HG03103 (cell line): ENCODE results near the gene VEGFD.

ENCODE experiments used
- ATAC-seq: cut with Tn5 transposase; IDR thresholded peaks from one replicate; pipeline ENCODE4 v1.9.1; 2021; ENCODE audit warnings: low read depth; ENCODE audit not compliant: unreplicated experiment

VEGFD gene, protein sequence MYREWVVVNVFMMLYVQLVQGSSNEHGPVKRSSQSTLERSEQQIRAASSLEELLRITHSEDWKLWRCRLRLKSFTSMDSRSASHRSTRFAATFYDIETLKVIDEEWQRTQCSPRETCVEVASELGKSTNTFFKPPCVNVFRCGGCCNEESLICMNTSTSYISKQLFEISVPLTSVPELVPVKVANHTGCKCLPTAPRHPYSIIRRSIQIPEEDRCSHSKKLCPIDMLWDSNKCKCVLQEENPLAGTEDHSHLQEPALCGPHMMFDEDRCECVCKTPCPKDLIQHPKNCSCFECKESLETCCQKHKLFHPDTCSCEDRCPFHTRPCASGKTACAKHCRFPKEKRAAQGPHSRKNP

DNA sequence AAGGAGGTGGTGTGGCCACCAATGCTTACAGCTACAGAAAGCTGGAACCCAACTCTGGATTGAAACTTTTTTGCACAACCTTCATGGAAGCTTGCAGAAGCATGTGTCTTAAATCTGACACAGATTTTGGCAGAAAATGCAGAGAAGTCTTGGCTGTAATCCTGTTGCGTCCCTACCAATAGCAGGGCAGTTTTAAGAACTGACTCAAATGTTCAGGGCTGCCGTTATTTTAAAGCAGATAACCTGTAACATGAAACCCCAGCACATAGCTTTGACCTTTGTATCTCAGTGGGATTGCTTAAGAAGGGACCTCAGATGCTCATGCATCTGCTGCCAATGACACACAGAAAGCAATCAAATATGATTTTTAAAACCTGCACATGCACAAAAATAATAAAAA is at the start of gene VEGFD:
VEGFD (minus strand) TSS at position 110 of the 400 bp plus-strand sequence. CDS start 467 bp downstream, outside the sequence.
- no peak for ATAC-seq

DNA sequence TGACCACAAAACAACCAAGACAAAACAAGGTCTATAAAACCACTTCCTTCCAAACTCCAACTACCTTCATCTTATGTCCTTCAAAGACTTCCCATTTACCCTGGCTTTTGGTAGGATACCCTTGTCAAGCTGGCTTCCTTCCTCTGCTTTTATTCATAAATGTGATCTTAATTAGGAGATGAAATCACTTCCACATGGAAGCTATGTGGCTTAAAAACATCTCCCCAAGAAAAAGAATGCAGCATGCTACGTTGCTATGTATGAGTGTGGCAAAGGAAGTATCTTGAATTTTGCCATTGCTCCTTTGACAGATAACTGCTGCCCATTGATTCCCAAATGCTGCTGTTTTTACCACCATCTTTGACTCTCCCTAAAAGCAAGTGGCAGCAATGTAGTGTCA is 46.4 kb upstream of the VEGFD start:
- no peak for ATAC-seq

DNA sequence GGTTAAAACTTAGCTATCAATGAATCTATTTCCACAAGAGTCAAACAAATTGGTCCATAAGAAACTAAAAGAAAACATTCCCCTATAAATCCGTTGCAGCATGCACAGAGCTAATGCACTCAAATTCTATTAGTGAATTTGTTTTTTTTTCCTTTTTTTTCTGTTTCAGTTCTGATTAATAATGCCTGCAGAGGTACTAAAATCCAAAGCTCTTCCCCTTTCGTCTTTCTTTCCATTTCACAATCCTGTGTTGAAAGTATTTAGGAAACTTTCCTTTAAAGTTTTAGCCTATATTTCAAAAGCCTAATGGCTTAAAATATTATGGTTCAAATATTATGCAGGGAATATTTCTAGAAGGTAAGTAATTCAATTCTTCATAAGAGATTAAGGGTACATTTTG is 45.9 kb upstream of the VEGFD start:
- ATAC-seq, result no peak

DNA sequence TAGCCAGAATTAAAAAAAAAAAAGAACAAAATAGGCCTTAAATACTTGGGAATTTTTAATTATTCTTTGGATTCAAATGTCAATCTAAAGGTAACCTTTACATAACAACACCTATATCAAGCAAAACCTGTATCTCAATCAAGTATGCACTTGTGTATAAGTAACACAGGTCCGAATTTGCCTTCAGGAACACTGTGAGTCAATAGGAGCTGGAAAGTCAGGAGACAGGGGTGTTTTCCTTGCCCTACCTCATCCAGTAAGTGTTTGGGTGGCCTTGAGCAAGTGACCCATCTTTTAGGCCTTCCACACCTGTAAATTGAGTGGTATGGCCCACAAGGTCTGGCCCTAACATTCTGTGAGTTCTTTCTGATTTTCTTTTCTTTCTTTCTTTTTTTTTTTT is 40.8 kb upstream of the VEGFD start:
- ATAC-seq, result no peak

DNA sequence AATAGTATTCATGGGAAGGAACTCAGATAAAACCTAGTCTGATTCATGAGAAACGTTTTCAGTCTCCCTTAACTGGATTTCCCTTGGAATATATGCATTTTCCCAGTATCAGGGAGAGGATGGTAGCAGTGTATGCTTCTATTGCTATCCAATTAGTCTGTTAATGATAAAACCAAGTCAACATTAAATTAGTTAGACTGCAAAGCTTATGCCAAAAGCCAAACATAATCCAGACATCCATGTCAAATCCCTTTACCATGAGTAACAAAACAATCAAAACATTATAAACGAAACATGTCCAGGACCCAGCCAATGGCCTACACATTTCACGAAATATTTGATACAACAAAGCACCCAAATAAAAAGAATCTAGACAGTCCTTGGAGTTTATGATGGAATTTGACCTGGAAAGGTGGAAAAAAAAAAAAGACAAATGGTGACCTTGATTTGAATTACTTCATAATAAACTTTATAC is 34.5 kb upstream of the VEGFD start:
- no peak for ATAC-seq

DNA sequence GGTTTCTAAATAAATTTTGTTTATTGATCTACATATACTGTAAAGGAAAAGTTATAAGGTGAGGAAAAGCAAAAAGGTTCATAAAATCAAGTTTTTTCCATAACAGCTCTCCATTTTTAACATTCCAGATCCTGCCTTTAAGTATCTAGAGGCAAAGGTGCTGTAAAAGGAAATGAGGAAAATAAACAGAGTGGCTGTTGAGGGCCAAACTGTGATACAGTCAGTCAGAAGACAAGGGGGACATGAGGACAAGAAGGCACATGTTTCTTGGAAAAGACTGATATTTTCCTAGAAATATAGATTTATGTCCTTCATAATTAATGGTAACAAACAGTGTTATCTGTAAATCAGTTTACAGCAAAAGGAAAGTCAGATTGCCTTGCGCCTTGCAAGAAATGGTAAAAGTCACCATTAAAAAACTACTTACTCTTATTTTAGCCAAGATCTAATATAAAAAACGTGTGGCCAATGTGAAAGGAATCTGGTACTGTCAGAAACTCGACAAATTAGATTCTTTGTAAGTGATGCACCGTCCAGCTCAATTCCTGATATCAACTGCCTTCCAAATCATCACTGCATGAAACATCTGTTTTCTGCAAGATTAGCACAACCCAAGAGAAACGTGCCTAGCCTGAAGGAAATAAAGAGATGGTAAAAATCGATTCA is 34.0 kb upstream of the VEGFD start:
- no peak for ATAC-seq

DNA sequence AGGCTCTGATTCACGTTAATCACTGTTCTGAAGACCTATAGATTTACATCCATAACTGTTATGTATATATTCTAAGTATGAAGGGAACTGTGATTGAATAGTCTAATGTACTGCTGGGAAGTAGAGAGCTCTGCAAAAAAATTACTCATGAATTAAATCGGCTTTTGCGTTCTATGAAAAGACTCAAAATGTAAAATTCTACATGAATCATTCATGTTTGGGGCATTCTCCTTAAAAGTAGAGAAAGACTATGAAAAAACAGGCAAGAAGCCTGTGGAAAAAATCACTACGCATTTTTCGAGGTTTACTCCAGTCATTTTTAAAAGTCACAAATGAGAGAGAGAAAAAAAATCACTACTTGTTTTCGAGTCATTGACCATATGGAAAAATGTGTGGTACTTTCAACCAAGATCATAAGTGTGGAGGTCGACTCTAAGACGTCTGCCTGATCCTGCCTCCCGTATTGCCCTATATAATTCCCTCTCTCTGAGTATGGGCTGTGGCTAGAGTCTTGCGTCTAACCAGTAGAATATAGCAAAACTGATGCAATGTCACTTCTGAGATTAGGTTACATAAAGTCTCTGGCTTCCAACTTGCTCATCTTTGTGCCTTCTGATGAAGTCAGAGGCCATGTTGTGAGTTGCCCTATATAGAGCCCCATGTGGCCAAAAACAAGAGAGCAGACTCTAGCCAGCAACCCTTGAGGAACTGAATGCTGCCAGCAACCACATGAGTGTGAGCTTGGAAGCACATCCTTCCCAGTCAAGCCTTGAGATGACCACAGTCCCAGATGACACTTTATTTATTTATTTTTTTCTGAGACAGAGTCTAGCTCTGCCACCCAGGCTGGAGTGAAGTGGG is 32.1 kb upstream of the VEGFD start:
- ATAC-seq, result no peak

DNA sequence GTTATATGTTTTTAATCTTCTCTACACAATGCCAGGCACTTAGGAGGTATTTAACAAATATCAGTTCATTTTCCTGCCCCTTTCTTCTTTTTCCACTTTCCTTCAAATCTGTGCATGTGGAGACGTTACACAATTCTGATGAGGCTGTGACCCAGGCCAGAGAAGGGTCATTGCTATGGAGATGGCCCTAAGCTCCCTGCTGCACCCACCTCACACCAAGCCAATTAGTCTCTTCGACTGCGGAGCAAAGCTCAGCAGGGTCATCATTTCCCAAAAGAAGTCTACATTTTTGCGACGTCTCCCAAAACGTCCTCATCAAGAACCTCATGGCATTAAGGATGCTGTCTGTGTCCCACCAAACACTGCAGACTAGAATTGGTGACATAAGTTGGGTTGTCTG is 28.9 kb upstream of the VEGFD start:
- ATAC-seq, result no peak

DNA sequence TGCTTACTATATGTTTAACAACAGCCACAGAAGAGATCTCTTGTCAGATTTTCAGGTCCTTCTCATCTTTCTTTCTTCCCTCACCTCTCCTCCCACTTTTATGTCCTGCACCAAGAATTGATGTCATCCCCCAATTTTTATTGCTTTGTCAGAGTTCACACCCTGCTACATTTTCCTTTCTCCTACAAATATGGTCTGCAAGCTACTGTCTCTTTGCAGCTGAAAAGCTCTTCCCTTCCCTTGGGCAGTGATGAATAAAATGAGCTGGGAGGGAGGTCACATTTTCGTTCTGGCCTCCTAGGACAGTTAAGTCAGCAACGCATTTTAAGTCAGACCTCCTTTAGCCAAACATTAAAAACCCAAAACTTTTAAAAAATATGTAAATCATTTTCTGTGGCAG is 26.7 kb upstream of the VEGFD start:
- ATAC-seq, result no peak

DNA sequence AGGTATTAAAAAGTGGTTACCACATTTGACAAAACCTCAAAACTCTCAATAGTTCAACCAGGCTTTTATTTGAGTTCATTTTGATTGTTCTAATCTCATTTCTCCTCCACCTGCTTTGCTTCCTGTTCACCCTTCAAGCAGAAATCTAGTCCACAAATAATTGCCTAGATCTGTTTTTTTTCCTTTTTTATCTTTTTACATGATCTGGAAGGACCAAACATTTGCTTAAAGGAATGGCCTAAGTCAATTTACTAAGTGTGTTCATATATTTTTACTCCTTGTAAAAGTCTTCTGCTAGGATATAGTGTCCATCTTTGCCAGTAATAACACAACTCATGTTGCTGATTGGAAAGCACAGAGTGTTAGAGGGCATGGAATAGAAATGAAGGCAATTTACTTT is 26.2 kb upstream of the VEGFD start:
- ATAC-seq, result no peak

DNA sequence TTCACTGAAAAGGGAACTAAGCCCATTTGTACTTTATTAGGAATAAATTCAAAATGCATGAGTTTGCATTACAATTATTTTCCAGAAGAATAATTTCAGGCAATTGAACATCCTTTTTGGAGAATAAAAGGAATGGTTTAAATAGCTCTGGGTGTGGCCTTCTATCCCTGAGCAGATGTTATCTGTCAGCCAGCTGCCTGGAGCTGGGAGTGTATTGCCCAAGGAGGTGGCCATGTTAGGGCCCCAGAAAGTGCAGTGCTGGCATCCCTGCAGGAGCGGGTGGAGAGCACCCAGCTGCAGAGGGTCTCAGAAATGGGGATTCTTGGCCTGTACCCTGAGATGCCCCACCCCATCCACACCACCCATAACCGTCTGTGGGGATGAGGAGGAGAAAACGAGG is 21.6 kb upstream of the VEGFD start:
- no peak for ATAC-seq

DNA sequence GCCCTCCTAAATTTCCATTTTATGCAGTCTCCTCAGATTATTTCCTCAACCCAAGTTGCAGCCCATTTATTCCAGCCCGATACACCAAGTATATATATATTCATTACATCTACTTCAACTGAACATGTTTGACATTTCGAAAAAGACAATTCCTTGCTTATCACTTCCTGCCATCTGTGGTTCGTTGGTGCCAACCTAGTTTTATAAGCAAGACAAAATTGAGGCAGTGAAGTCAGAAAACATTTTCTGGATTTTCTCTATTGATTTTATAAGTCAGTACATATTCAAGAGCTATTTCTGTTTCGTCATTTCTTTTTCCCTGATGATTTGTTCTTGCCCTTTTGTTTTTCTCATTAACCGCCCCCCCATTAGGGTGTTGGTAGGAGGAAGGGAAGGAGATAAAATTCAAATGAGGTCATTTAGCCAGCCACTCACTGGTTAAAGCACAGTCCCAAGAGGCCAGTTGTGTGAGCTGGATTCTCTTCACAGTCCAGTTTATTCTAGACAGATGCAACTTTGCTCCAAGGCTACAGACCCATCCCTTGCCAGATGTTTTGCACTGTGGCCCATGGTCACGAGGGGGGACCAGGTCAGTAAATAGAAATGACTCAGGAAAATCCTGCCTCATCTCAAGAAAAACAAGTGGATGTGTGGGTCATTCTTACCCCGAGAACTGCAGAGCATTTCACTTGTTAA is 20.3 kb upstream of the VEGFD start:
- ATAC-seq, result no peak

DNA sequence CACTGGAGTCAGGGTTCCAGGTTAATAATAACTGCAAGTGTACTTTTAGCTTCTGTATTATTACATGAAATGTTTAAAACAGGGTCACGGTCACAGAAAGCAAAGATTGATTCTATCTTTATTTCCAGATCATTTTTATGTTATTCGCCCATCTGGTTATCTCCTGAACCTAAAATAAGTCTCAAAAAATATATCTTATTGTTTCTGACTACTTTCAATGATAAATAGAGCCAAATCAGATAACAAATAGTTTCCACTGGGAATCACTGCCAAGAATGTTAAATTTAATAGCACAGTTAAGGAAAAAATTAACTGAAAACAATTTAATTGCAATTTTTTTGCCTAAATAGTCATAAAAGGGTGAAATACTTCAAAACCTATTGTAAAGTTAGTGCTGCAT is 17.2 kb upstream of the VEGFD start:
- ATAC-seq, result no peak

DNA sequence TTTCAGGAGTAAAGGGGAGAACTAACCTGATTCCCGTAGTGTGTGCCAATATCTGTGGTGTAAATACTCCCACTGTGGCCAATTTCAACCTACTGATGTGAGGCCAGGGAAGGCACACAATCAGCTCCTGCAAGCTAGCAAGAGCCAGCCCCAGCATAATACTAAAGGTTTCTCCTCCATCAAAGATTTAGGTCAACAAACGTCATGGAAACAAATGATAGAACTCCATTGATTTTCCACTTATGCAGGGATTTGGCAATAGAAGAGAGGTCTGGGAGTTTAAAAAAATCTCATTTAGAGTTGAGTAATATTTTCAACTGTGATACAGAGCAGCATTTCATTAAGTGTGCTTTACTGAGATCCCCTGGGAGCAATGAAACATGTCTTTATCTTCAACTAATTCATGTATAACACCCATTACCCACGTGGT is 15.8 kb upstream of the VEGFD start:
- no peak for ATAC-seq

DNA sequence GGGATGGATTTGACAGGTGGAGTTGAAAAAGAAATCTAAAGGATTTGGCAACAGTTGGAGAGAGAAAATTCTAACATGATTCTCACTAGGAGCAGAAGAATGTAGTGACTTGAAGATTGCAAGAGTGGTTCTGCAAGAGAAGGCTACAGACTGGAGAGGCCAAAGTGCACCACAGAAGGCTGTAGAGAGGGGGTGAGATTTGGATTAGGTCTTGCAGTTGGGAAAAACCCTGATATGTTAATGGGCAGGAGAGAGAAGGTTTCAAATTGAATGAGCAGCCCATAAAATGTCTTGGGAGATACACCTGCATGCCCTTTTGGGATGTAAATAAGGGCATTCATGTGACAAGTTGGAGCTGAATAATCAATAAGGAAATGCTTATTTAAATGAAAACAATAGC is 14.7 kb upstream of the VEGFD start:
- ATAC-seq, result no peak

DNA sequence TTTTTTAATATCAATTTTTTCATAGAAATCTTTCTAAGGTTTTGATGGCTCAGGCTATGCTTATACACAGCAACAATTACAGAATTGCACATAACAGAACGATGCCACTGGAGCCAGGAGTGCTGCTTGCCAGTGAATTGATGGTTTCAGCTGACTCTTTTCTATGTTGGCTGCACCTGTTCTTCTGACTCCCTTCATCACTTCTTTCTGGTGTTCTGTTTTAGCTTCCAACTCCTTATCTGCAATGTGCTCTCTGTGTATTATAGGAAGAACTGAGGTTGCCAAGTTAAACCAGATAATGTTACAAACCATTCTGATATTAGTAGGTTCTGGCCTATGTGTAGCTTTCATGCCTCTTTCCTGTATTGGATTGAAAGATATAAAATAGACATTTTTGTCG is 11.6 kb upstream of the VEGFD start:
- no peak for ATAC-seq

DNA sequence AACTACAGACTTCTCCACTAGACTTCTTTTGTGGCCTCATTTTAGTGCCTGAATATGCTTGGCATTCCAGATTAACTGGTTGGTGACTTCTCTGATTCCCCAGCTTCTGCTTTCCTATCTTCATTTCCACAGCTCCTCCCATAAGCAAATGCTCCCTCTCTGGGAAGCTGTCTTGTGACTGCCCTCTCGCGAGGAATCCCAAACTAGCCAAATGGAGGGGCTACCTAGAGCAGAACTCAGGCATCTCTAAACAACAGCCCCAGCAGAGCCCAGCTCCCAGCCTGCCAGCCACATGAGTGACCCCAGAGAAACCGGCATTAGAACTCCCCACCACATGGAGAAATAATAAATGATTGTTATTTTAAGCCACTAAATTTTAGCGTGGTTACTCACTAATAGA is 7.6 kb upstream of the VEGFD start:
- ATAC-seq, result no peak

DNA sequence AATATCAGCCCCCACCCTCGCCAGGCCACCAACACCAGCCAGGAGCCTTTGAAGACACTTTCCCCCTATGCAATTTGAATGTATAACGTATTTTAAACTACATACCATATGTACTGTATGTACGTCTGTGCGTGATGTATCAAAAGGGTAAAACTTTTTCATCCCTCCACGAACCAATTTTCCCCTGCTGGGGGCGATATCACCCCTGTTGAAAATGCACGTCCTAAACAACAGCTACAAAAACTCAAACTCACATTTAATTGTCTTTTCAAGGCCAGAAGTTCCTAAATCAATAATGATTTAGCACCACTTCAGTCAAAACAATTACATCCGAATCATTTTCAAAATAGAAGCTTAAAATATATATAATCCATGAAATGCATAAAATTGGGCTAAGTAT is 1.4 kb downstream of the VEGFD start:
- ATAC-seq, result no peak

DNA sequence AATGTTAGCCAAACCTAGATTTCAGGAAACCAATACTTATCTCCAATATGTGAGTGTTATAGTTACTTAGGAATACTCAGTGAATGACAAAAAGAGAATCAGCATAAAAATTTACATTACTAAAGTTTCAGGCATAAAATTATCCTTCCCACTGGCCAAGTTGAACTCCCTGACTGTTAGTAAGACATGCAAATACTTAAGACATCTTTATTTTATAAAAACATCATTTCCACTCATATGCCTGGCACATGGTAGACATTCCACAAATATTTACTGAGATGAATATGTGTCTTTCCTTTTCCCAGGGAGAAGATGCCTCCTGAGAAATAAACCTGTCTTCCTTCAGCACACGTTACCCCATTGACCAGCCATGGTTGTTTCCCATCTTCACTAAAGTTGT is 7.3 kb downstream of the VEGFD start:
- no peak for ATAC-seq

DNA sequence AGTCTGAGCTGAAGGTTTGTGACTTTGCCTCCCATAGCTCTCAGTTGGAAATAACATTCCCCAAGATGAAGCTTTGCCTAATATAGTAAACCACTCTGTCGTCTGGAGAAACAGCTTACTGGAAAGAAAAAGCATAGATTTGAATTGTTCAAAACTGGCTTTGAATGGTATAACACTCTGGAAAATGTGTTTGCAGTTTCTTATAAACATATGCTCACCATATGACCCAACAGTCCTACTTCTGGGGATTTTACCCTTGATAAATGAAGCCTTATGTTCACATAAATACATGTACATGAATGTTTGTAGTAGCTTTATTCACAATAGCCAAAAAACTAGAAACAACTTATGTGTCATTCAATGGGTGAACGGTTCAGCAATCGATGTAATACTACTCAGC is 10.2 kb downstream of the VEGFD start:
- no peak for ATAC-seq
